A673 (cell line): ENCODE data around the gene GNAS. TPM values are rescaled to one million over a fixed set of nuclear protein-coding genes. Genes with fewer than 3 reads are reported as not detected.

Source experiments
- BruUV-seq: library from RNA; stranded (reverse); fragments of 400-500 nt; replicated peaks from 2 replicates; lab custom pipeline; 2021; lab: Mats Ljungman, UMichigan
- CTCF ChIA-PET: fragments of 300-600 bp; sonication (Branson Sonifier 250); formaldehyde crosslinking; loops from one replicate; lab custom pipeline; 2022; ENCODE audit warnings: antibody characterized with exemption; lab: Charles Lee
- POLR2A ChIA-PET: fragments of 300-600 bp; sonication (Branson Sonifier 250); formaldehyde crosslinking; loops from one replicate; lab custom pipeline; 2022; ENCODE audit warnings: antibody characterized with exemption; ENCODE audit not compliant: low non-redundant PET; lab: Charles Lee
- DNase-seq: peaks from one replicate; pipeline ENCODE4 v3.0.0-alpha.2; 2015; ENCODE audit warnings: low spot score
- H3K27ac ChIP-seq: fragments of 200-600 bp; sonication (generic); 2 replicates; pipeline ENCODE4 v1.5.1; 2016; ENCODE audit warnings: mixed run types, low read depth, mild to moderate bottlenecking, mixed read lengths, antibody characterized with exemption, low read length; ENCODE audit not compliant: poor library complexity, severe bottlenecking
- H3K27me3 ChIP-seq: fragments of 200-600 bp; sonication (generic); replicated peaks from 2 replicates; pipeline ENCODE4 v1.6.1; 2017; ENCODE audit warnings: mixed run types, low read depth, mild to moderate bottlenecking, mixed read lengths, antibody characterized with exemption, low read length; ENCODE audit not compliant: insufficient read depth, poor library complexity
- H3K36me3 ChIP-seq: fragments of 200-600 bp; sonication (generic); 2 replicates; pipeline ENCODE4 v1.6.1; 2016; ENCODE audit warnings: mixed run types, mild to moderate bottlenecking, mixed read lengths, antibody characterized with exemption, low read length; ENCODE audit not compliant: insufficient read depth, poor library complexity, severe bottlenecking
- H3K4me1 ChIP-seq: fragments of 200-600 bp; sonication (generic); 2 replicates; pipeline ENCODE4 v1.6.1; 2017; ENCODE audit warnings: mixed run types, mild to moderate bottlenecking, mixed read lengths, antibody characterized with exemption, low read length; ENCODE audit not compliant: insufficient read depth, poor library complexity, severe bottlenecking
- H3K4me3 ChIP-seq: fragments of 200-600 bp; sonication (generic); 2 replicates; pipeline ENCODE4 v1.5.1; 2016; ENCODE audit warnings: low read depth, mixed run types, mild to moderate bottlenecking, mixed read lengths, low read length; ENCODE audit not compliant: poor library complexity, severe bottlenecking
- H3K9me3 ChIP-seq: fragments of 200-600 bp; sonication (generic); 2 replicates; pipeline ENCODE4 v1.6.1; 2016; ENCODE audit warnings: mixed run types, low read depth, mild to moderate bottlenecking, mixed read lengths, antibody characterized with exemption, low read length; ENCODE audit not compliant: poor library complexity, severe bottlenecking
- EZH2 ChIP-seq: fragments of 200-600 bp; sonication (generic); IDR thresholded peaks from 2 replicates; pipeline ENCODE4 v1.6.1; 2017; ENCODE audit warnings: borderline replicate concordance, low read depth, mild to moderate bottlenecking, mixed read lengths, antibody characterized with exemption, low read length; ENCODE audit not compliant: poor library complexity, severe bottlenecking
- intact Hi-C: fragments of 100-400 bp; cut with micrococcal nuclease; formaldehyde crosslinking; loops from one replicate; pipeline ENCODE4 v1.10.0; 2022; ENCODE audit not compliant: unreplicated experiment
- total RNA-seq: library from RNA; stranded (reverse); gene quantifications from 2 replicates; pipeline ENCODE4 v1.2.3, GENCODE V29; 2021
- TF ChIP-seq, protein P1 (sequence below): fragments of 300-800, 200-600 bp; sonication (generic); conservative IDR thresholded peaks from 2 replicates; pipeline ENCODE4 v1.5.1; 2017; ENCODE audit warnings: low read depth, mild to moderate bottlenecking, antibody characterized with exemption, low read length, moderate library complexity, mixed read lengths

GNAS gene
- total RNA-seq, 1 experiment from 2014 or later = 1,108 TPM

DNA sequence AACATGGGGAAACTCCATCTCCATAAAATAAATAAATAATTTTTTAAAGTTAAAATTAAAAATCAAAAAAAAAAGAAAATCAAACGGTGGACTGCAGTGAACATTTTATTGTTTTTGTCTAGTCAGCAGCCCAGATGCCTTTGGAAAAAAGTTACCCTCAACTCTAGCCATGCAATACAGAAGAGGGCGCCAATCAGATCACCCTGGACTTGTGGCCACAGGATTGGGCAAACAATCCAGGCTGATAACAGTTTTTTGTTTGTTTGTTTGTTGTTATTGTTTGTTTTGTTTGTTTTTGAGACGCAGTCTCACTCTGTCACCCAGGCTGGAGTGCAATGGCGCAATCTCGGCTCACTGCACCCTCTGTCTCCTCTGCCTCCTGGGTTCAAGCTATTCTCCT is 98.1 kb downstream of the GNAS start:
- H3K4me3 ChIP-seq = no peak overlapping the region
- ChIA-PET POLR2A (no interaction called here), CTCF (no interaction called here)
- H3K27me3 ChIP-seq = peaks cover 2% of the 10 kb centered on the region
- H3K9me3 ChIP-seq = no peaks in the 10 kb centered on the region
- H3K36me3 ChIP-seq = no peaks in the 10 kb centered on the region
- TF ChIP-seq, protein P1, sequence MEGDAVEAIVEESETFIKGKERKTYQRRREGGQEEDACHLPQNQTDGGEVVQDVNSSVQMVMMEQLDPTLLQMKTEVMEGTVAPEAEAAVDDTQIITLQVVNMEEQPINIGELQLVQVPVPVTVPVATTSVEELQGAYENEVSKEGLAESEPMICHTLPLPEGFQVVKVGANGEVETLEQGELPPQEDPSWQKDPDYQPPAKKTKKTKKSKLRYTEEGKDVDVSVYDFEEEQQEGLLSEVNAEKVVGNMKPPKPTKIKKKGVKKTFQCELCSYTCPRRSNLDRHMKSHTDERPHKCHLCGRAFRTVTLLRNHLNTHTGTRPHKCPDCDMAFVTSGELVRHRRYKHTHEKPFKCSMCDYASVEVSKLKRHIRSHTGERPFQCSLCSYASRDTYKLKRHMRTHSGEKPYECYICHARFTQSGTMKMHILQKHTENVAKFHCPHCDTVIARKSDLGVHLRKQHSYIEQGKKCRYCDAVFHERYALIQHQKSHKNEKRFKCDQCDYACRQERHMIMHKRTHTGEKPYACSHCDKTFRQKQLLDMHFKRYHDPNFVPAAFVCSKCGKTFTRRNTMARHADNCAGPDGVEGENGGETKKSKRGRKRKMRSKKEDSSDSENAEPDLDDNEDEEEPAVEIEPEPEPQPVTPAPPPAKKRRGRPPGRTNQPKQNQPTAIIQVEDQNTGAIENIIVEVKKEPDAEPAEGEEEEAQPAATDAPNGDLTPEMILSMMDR = no peak; the same call in 1 of the 2 replicates
- TF ChIP-seq EZH2 = no peak
- H3K4me1 ChIP-seq = no peaks in the 10 kb centered on the region
- no peak for DNase-seq
- no TSS peak for BruUV-seq
- H3K27ac ChIP-seq = no peak overlapping the region
- intact Hi-C loops = no loop called here

- CTCF ChIA-PET = no interaction called here
- no TSS peak for BruUV-seq
- H3K27me3 ChIP-seq = no peaks in the 10 kb centered on the region
- no peak for DNase-seq
- H3K4me3 ChIP-seq = no peak overlapping the region
- no peaks in the 10 kb centered on the region for H3K9me3 ChIP-seq
- no peaks in the 10 kb centered on the region for H3K36me3 ChIP-seq
- H3K27ac ChIP-seq = no peak overlapping the region
- POLR2A ChIA-PET = no interaction called here
- intact Hi-C loops = no loop called here
- no peaks in the 10 kb centered on the region for H3K4me1 ChIP-seq
- no peak for TF ChIP-seq EZH2
- TF ChIP-seq, protein P1 = no peak
Observed at GRCh38 chr20:58953050-58953449, 100.5 kb downstream of the GNAS start.

GRCh38 chr20:58956078-58956477 is 103.6 kb downstream of the GNAS start:
- CTCF ChIA-PET = no interaction called here
- Histone ChIP-seq H3K27ac (no peak overlapping the region), H3K4me3 (no peak overlapping the region), H3K27me3 (peaks cover 6% of the 10 kb centered on the region), H3K36me3 (no peaks in the 10 kb centered on the region), H3K4me1 (no peaks in the 10 kb centered on the region), H3K9me3 (no peaks in the 10 kb centered on the region)
- POLR2A ChIA-PET = no interaction called here
- BruUV-seq = no TSS peak
- no peak for DNase-seq
- intact Hi-C loops = no loop called here
- TF ChIP-seq, protein P1 = no peak
- no peak for TF ChIP-seq EZH2
